GM18511 (cell line): ENCODE data around the gene OGFR.

Experiments used
- ATAC-seq: cut with Tn5 transposase; IDR thresholded peaks from one replicate; pipeline ENCODE4 v1.9.1; 2021; ENCODE audit warnings: mild to moderate bottlenecking, moderate library complexity; ENCODE audit not compliant: unreplicated experiment

The OGFR gene

DNA sequence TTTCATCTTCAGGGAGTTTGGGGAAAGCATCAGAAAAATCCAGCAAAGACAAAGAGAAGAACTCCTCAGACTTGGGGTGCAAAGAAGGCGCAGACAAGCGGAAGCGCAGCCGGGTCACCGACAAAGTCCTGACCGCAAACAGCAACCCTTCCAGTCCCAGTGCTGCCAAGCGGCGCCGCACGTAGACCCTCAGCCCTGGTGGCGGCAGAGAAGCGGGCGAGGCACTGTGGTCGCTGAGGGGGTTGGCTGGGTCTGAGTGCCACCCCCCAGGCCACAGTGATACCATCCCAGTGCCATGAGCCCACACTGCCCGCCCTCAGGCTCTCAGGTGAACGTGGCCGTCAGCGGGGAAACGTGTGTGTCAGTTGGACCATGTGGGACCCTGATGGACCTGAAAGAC lies 5.2 kb upstream of the OGFR start:
- ATAC-seq, result no peak

DNA sequence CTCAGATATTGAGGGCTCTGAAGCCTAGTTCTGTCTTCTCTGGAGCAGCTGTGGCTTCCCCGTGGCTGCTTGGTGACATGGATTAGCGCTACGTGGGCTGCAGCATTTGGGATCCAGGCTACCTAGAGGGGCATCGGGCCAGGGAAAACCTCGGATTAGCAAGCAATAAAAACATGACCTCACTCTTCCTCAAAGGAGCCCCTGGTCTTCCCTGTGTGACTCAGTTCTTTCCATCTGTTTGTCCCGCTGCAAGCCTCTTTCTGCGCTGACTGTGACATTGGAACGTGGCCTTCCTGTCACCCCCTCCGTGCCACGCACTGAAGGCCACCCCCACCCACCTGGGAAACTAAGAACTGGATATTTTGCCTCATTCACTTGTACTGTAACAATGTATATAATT lies 4.8 kb upstream of the OGFR start:
- no peak for ATAC-seq

DNA sequence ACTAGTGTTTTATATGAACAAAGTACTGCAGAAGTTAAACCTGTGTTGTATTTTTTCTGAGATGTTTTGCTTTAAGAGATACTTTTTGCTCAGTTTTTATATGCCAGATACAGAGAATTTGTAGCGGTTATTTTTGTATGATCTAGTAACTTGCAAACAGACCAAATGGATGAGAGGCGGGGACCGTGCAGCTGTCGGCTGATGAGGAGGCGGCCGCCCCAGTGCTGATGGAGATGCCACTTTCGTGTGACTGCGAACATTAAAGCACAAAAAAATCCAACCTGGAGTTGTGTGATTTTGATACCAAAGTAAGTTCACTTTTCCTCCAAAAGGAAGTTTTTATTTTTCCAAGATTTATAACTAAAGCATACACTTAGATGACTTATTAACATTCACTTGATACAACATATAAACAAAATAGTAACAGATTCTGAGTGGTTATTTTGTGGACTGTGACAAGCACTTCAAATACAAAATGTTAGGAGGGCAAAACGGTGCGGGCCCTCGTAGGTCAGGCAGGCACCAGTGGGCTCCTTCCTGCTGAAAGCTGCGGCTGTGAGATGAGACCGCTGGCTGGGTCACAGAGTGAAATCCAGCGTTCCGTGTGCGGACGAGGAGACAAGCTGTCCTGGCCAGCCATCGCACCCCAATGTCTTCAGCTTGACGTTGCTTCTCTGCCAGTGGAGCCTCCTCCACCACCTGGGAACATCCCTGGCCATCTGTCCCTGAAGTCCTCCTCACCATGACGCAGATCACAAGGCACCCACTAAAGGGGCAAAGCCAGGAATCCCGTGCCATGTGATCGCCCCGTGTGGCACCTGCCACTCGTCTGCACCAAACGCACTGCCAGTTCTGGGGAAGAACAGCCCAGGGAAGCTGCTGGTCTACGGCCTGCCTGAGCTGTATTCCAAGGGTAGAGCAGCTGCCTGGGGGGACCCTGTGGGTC lies 4.0 kb upstream of the OGFR start:
- no peak for ATAC-seq

DNA sequence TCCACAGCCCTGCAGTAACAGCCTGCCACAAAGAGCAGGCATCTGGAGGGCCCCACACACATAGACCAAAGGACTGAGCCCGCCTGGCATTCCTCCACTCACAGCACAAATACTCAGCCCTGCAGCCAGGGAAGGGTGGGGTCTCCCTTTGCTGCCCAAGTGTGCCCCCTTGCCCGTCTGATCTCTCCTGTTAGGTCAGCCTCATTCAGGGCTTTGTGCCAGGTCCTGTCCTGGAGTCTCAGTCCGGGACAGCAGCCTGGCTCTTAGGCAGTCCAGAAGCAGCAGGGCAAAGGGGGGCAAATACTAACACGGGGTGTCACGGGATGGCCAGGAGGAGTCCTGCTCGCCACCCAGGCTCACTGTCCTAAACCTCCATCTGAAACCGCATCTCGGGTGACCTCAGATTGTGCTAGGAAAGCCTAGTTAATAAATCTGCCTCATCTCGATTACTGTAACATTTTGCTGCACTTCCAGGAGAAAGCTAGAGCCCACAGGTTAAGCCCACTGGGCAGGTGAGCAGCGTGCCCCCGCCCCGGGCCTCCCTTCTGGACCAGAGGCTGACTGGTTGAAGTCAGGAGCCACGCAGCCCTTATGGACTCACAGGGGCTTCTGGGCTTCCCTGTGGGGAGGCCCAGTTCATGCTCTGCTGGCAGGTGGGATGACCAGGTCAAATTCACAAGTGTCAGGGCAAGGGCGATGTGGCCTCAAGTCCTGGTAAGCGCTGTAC lies 3.2 kb upstream of the OGFR start:
- ATAC-seq, result no peak

DNA sequence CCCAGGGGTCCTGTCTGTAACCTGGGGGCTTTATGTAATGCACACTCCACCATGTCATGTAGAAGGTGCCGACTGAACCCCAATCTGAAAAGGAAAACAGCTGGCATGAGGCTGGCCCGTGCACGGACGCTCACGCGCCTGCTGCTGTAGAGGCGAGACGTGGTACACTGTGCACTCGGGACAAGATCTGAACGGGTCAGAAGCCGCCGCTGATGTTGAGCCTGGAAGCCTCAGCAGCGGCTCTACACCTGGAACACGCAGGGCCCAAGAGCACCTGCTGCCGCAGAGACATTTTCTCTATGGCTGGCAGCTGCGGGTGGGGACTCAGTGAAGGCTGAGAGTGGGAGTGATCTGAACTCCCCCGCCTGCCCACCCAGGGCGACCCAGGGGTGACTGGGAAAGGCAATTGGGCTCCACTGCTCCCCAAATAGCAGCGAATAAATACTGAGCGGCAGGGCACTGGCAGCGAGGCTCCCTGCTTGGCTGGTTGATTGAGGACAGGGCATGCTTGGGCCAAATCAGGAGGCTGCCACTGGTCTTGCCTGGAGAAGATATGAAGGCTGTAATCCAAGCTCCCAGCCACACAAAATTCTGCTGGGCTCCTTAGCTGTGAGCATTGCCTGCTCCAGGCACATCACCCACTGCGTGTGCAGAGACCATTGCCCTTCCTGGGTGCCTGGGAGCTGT lies 2.5 kb upstream of the OGFR start:
- no peak for ATAC-seq

DNA sequence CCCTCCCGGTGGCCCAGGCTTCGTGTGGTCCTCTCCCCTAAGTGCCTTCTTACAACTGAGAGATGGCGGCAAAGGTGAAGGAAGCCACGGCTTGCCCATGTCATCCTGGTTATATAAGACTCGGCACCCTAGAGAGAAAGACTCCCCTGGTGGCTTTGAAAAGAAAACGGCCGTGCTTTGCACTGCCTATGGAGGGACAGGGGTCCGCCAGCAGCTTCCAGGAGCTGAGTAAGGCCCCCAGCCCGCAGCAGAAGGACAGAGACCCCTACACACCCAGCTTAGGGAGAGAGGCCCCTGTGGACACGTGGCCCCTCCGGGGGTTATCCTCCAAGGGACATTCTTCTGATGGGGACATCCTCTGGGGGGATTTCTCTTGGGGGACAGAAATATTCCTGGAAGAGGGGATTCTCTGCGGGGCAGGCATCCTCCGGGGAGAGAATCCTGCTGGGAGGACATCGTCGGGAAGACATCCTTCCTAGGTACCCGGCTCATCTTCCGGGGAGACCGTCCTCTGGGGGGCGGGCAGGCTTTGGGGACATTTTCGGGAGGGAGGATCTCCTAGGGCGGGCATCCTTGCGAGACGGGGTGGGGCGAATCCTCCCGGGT lies 511 bp upstream of the OGFR start:
- peak; percentile 10 for ATAC-seq

DNA sequence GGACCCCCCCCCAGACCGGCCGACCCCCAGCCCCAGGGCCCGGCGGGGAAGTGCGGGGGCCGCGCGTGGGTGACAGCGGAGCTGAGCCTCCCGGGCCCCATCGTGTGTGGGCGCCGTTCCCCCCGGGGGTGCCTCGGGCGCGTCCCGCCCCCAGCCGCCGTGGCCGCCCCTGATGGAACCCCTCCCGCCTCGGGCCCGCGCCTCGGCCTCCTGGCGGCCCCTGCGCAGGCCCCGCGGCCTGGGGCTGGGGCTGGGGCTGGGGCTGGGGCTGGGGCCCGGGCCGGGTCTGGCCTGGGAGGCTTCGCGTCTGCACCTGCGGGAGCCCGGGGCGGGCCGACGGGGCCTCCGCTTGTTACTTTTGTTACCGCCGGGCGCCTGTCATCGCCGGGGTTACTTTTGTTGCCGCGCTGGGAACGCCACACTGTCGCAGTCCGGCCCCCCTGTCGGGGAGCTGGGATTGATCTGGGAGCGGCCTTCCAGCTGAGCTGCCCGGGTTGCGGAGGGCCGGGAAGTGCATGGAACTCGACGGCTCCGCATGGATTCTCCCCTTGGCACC lies 598 bp downstream of the OGFR start:
- ATAC-seq, result no peak

DNA sequence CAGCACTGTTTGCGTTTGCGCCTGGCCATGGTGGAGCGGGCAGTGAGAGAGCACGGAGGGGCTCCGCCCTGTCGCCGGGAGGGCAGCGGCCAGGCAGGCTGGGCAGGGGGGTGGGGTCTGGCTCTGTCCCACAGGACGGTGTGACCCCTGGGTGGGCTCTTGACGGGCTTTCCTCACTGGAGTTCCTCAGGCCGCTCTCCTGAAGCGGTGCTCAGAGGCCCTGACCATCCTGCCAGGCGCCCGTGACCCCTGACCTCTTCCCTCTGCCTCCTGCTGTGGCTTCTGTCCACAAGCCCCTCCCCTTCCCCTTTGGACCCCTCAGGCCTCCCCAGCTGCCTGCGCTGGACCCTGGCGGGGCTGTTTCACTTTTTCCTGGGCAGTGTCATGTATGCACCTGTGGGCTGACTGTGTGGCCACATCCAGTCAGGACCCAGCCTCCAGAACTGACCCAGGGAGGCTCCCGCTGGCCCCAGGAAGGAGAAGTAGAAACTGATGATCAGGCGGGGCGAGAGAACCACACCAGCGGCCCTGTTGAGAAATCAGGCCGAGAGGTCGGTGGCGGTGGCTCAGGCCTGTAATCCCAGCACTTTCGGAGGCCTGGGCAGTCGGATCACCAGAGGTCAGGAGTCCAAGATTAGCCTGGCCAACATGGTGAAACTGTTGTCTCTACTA lies 1.2 kb downstream of the OGFR start:
- no peak for ATAC-seq

DNA sequence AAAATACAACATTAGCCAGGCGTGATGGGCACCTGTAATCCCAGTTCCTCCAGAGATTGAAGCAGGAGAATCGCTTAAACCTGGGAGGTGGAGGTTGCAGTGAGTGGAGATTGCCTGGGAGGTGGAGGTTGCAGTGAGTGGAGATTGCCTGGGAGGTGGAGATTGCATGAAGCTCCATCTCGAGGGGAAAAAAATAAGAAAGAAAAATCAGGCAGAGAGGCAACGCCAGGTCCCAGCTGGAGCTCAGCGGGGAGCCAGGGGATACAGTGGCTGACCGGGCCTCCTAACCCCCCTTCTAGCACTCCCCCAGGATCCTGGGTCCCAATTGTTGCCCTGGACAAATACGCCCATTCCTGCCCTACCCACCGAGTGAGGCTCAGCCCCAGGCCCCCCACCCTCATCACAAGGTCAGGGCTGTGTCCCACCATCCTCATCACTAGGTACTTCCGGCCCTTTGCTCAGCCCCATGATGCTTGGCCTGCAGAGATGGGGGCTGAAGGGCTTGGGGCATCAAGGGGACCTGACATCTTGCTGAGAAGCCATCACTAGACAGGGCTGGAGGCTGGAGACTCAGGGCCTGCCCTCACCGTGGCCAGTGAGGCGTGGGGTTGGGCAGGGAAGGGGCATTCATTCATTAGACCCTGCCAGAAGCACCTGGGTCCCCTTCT lies 1.9 kb downstream of the OGFR start:
- no peak for ATAC-seq

DNA sequence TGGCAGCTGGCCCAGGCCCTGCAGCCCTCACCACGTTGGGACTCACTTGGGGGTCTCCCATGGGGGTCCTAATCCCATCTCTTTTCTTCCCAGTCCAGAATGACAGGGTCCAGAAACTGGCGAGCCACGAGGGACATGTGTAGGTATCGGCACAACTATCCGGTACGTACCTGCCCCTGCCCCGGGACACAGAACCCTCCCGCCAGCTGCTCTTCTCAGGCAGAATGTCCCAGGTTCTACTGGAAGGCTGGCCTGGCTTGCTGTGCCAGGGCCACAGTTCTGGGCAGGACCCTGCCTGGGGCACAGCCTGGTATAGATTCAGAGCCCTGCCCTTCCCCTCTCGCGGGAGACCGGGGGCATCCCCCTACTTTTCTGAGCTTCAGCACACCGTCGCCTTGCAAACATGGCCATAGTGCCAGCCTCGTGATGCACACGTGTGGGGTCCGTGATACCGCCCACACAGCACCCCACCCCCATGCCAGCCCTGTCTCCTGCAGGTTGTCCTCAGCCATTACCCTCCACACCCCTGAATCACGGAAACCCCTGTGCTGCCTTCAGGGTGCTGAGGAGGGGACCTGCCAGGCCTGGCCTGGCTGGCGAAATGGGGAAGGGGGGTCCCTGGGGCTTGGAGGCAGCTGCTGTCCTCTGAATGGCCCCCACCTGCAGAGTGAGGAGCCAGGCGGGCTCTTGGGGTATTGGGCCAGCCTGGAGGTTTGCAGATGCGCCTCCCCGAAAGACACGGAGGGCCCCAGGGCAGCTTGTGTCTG lies 3.0 kb downstream of the OGFR start:
- ATAC-seq, result no peak

DNA sequence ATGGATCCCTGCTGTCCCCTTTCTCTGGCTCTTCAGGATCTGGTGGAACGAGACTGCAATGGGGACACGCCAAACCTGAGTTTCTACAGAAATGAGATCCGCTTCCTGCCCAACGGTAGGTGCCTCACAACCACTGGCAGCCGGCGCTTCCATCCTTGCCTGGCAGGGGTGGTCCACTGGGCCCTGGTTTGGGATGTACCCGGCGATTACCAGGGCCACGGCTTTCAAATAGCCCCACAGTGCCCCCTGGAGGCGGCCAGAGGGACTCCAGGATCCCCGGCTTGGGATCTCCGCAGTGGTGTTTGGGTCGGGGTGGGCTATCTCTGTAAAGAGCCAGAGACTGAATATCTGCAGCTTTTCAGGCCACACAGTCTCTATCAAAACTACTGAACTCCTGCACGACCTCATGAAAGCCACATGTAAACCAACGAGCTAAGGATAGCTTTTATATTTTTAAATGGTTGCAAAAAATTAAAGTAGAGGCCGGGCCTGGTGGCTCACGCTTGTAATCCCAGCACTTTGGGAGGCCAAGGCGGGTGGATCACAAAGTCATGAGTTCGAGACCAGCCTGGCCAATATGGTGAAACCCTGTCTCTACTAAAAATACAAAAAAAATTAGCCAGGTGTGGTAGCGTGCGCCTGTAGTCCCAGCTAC lies 3.7 kb downstream of the OGFR start:
- ATAC-seq, result no peak

DNA sequence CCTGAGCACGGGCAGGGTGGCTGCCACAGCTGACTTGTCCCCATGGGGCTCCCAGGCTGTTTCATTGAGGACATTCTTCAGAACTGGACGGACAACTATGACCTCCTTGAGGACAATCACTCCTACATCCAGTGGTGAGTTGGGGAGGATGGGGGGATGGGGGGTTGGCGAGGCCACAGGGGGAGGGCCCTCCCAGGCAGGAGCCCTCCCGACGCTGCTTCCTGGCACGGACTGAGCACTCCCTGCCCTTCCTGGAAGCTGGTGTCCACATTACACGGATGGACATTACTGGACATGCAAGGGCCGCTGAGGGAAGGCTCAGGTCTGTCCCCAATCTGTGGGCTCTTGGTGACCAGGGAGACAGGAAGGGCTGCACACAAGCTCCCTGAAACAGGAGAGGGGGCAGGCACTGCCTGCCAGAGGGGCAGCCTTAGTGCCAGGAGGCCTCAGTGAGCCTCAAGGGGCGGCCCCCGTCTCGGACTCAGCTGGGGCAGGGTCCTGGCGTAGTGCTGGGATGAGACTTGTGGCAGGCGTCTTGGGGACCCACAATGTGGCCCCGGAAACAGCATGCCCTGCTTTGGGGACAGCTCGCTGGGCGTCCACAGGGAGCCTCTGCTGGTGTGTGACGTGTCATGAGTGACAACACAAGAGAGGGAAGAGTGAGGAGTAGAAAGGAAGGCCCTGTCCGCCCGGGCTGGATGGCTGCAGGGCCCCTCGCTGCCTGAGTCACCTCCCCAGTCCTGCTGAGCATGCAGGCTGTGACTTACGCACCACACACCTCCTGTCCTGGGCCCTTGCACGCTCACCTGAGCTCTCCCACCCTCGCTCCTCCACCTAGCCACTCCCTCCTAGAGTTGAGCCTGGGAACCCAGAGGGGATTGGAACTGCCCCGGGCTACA lies 5.1 kb downstream of the OGFR start:
- no peak for ATAC-seq

DNA sequence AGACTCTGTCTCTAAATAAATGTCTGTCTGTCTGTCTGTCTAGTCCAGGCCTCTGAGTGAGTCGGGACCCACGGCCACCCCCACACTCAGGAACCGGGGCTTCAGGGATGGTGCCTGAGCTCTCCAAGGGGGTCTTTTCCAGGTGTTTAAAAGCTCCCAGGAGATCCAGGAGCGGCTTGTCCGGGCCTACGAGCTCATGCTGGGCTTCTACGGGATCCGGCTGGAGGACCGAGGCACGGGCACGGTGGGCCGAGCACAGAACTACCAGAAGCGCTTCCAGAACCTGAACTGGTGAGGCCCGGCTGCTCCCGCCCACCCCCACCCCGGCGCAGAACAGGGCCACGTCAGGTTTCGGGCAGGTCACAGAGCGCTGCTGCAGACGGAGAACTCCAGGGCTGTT lies 6.7 kb downstream of the OGFR start:
- no peak for ATAC-seq

DNA sequence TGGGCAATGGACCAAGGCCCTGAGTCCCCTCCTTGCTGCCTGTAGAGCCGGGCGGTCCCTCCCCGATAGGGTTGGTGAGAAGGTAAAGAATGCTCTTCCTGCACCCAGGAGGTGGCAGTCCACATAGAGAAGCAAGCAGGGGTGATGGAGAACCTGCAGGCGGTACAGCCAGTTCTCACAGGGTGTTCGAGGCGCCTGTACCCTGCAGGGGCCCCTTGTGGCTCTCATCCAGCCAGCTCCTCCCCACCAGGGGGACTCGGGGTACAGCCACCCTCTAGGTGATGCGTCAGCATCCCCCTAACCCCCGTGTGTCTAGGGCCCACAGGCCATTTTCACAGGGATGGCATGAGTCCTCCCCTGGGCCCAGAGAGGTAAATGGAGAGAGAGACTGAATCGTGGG lies 7.1 kb downstream of the OGFR start:
- no peak for ATAC-seq

DNA sequence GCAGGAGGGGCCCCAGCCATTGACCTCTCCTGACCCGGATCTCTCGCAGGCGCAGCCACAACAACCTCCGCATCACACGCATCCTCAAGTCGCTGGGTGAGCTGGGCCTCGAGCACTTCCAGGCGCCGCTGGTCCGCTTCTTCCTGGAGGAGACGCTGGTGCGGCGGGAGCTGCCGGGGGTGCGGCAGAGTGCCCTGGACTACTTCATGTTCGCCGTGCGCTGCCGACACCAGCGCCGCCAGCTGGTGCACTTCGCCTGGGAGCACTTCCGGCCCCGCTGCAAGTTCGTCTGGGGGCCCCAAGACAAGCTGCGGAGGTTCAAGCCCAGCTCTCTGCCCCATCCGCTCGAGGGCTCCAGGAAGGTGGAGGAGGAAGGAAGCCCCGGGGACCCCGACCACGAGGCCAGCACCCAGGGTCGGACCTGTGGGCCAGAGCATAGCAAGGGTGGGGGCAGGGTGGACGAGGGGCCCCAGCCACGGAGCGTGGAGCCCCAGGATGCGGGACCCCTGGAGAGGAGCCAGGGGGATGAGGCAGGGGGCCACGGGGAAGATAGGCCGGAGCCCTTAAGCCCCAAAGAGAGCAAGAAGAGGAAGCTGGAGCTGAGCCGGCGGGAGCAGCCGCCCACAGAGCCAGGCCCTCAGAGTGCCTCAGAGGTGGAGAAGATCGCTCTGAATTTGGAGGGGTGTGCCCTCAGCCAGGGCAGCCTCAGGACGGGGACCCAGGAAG lies 7.7 kb downstream of the OGFR start:
- no peak for ATAC-seq

DNA sequence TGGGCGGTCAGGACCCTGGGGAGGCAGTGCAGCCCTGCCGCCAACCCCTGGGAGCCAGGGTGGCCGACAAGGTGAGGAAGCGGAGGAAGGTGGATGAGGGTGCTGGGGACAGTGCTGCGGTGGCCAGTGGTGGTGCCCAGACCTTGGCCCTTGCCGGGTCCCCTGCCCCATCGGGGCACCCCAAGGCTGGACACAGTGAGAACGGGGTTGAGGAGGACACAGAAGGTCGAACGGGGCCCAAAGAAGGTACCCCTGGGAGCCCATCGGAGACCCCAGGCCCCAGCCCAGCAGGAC lies 8.2 kb downstream of the OGFR start:
- ATAC-seq, result no peak

DNA sequence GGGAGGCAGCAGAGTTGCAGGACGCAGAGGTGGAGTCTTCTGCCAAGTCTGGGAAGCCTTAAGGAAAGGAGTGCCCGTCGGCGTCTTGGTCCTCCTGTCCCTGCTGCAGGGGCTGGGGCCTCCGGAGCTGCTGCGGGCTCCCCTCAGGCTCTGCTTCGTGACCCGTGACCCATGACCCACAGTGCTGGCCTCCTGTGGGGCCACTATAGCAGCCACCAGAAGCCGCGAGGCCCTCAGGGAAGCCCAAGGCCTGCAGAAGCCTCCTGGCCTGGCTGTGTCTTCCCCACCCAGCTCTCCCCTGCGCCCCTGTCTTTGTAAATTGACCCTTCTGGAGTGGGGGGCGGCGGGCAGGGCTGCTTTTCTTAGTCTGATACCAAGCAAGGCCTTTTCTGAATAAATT lies 9.0 kb downstream of the OGFR start:
- ATAC-seq, result no peak
